ENCODE data around the gene ZFP69B. TPM values are rescaled to one million over a fixed set of nuclear protein-coding genes. Genes with fewer than 3 reads are reported as not detected.
A peak's percentile ranks its signal among the peaks of the same experiment; 100 is the strongest.

ZFP69B gene
- total and polyA plus RNA-seq, 10 donors: 0.80 to 5.0 (median 2.3) TPM

- Histone ChIP-seq H3K27me3 (replicated peaks in 1 of 7) (no peaks in the 10 kb centered on the region), H3K36me3 (peaks cover 3 to 97% (median 65%) of the 10 kb centered on the region in 6 donors), H3K4me1 (peaks cover 0 to 48% (median 27%) of the 10 kb centered on the region in 6 donors), H3K4me3 (no peak overlapping the region), H3K9me3 (no peaks in the 10 kb centered on the region), H3K27ac (peak overlapping the region in 4 of 8 donors; percentile 34 to 75 (median 66))
- intact Hi-C loops (cut with DNase I; ENCODE audit: low total_unique reads): no loop called here
- 43 to 60% (median 54%) methylated on average over 15 of the region's 15 CpGs for WGBS, 5 donors
- no peak for DNase-seq
- peak in 1 of 3 donors; percentile 67 for TF ChIP-seq POLR2AphosphoS5 (IDR thresholded peaks at IDR 0.05)
- no peak for TF ChIP-seq CTCF (IDR thresholded peaks at IDR 0.05 in 8 of 11, conservative IDR thresholded peaks at IDR 0.05 in 3 of 11)
Observed at GRCh38 chr1:40421431-40422384, 28.6 kb upstream of the ZFP69B start.

GRCh38 chr1:40422630-40423263 is 27.5 kb upstream of the ZFP69B start:
- Histone ChIP-seq H3K4me1 (peaks cover 0 to 48% (median 27%) of the 10 kb centered on the region in 6 donors), H3K9me3 (no peaks in the 10 kb centered on the region), H3K27ac (peak overlapping the region in 4 of 8 donors; percentile 34 to 75 (median 66)), H3K27me3 (replicated peaks in 1 of 7) (no peaks in the 10 kb centered on the region), H3K36me3 (peaks cover 0 to 87% (median 54%) of the 10 kb centered on the region in 6 donors), H3K4me3 (no peak overlapping the region)
- intact Hi-C loops (cut with DNase I; ENCODE audit: low total_unique reads): no loop called here
- TF ChIP-seq POLR2A (IDR thresholded peaks at IDR 0.05) (no peak), POLR2AphosphoS5 (IDR thresholded peaks at IDR 0.05) (peak in 1 of 3 donors; percentile 50)
- 84 to 87% (median 85%) methylated on average over 11 of the region's 11 CpGs for WGBS, 5 donors
- no peak for DNase-seq

- no peak overlapping the region for H3K4me3 ChIP-seq
- no peaks in the 10 kb centered on the region for H3K27me3 ChIP-seq (replicated peaks in 1 of 7)
- 63 to 76% (median 72%) methylated on average over 4 of the region's 4 CpGs for WGBS, 5 donors
- H3K9me3 ChIP-seq: no peaks in the 10 kb centered on the region
- H3K4me1 ChIP-seq: peaks cover 0 to 48% (median 27%) of the 10 kb centered on the region in 6 donors
- DNase-seq: no peak
- H3K27ac ChIP-seq: peak overlapping the region in 4 of 8 donors; percentile 34 to 75 (median 66)
- intact Hi-C loops (cut with DNase I; ENCODE audit: low total_unique reads): no loop called here
- no peak for TF ChIP-seq CTCF (IDR thresholded peaks at IDR 0.05 in 8 of 11, conservative IDR thresholded peaks at IDR 0.05 in 3 of 11)
- no peak for TF ChIP-seq POLR2A (IDR thresholded peaks at IDR 0.05)
- TF ChIP-seq POLR2AphosphoS5 (IDR thresholded peaks at IDR 0.05): peak in 1 of 3 donors; percentile 64
- H3K36me3 ChIP-seq: peaks cover 0 to 82% (median 49%) of the 10 kb centered on the region in 6 donors
Observed at GRCh38 chr1:40423264-40423642, 27.0 kb upstream of the ZFP69B start.

- Histone ChIP-seq H3K27me3 (replicated peaks in 1 of 7) (no peaks in the 10 kb centered on the region), H3K9me3 (no peaks in the 10 kb centered on the region), H3K4me3 (no peak overlapping the region), H3K4me1 (peaks cover 0 to 48% (median 27%) of the 10 kb centered on the region in 6 donors), H3K27ac (peak overlapping the region in 5 of 8 donors; percentile 14 to 75 (median 61)), H3K36me3 (peaks cover 0 to 73% (median 41%) of the 10 kb centered on the region in 6 donors)
- TF ChIP-seq POLR2AphosphoS5 (IDR thresholded peaks at IDR 0.05): peak in 1 of 3 donors; percentile 26
- no peak for TF ChIP-seq CTCF (IDR thresholded peaks at IDR 0.05 in 8 of 11, conservative IDR thresholded peaks at IDR 0.05 in 3 of 11)
- intact Hi-C loops (cut with DNase I; ENCODE audit: low total_unique reads): no loop called here
- DNase-seq: no peak
- WGBS, 5 donors: 94 to 96% (median 94%) methylated on average over 6 of the region's 6 CpGs
Observed at GRCh38 chr1:40423951-40424618, 26.2 kb upstream of the ZFP69B start.
